Measurements from ENCODE around the gene MTARC1.

The MTARC1 gene

DNA sequence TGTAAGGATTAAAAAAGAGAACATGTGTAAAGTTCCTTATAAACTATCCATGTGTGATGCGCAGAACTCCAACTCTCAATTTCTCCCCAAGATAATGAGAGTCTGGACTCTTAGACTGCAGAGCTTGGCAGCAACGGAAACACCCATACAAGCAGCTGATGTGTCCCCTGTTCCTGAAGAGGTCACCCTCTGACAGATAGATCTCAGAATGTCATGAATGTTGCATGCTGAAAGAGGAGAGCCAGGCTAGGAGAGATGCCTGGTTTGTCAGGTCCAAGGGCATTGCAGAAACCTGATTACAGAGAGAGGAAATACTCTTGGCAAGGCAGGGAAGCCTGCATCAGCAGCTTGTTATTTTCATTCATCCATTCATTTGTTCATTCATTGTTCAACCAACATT, 24.2 kb downstream of the MTARC1 start:
- peaks cover 0 to 3% of the 10 kb centered on the region in 2 donors for H3K36me3 ChIP-seq (ENCODE audit: control insufficient read depth in 2 of 2, insufficient read depth in 2 of 2, low read length in 2 of 2)
- H3K4me1 ChIP-seq (ENCODE audit: control insufficient read depth in 2 of 2, insufficient read depth in 2 of 2, low read length in 2 of 2), result peaks cover 4 to 5% of the 10 kb centered on the region in 2 donors
- H3K4me3 ChIP-seq (ENCODE audit: low read length in 2 of 2), result no peak overlapping the region
- no peak overlapping the region for H3K27ac ChIP-seq (ENCODE audit: low read depth in 2 of 2, low read length in 2 of 2)
- H3K9me3 ChIP-seq (ENCODE audit: control insufficient read depth in 2 of 2, low read length in 2 of 2), result no peaks in the 10 kb centered on the region
- H3K9ac ChIP-seq (ENCODE audit: low read depth in 1 of 2, low read length in 2 of 2), result no peak overlapping the region
- no peaks in the 10 kb centered on the region for H3K27me3 ChIP-seq (ENCODE audit: control insufficient read depth in 2 of 2, insufficient read depth in 2 of 2, low read length in 2 of 2)

DNA sequence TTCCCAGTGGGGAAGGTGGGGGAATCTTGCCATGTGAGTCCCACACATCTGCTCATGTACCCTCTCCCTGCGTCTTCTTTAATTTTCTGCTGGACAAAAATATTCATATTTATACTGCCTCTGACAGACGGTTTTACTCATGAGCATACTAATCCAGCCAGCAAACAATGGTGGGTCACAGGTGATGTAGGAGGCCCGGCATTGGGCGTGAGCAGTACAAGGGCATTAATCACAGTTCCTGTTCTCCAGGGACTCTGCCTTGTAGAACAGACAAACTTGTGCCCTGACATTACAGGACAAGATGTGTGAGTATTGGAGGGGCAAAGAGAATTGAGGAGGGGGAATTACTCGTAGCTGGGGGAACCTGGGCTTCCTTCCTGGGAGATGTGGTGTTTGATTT, 25.0 kb downstream of the MTARC1 start:
- Histone ChIP-seq H3K36me3 (ENCODE audit: control insufficient read depth in 2 of 2, insufficient read depth in 2 of 2, low read length in 2 of 2) (peaks cover 0 to 3% of the 10 kb centered on the region in 2 donors), H3K9ac (ENCODE audit: low read depth in 1 of 2, low read length in 2 of 2) (no peak overlapping the region), H3K9me3 (ENCODE audit: control insufficient read depth in 2 of 2, low read length in 2 of 2) (no peaks in the 10 kb centered on the region), H3K4me1 (ENCODE audit: control insufficient read depth in 2 of 2, insufficient read depth in 2 of 2, low read length in 2 of 2) (peaks cover 4 to 5% of the 10 kb centered on the region in 2 donors), H3K4me3 (ENCODE audit: low read length in 2 of 2) (no peak overlapping the region), H3K27ac (ENCODE audit: low read depth in 2 of 2, low read length in 2 of 2) (no peak overlapping the region), H3K27me3 (ENCODE audit: control insufficient read depth in 2 of 2, insufficient read depth in 2 of 2, low read length in 2 of 2) (no peaks in the 10 kb centered on the region)

DNA sequence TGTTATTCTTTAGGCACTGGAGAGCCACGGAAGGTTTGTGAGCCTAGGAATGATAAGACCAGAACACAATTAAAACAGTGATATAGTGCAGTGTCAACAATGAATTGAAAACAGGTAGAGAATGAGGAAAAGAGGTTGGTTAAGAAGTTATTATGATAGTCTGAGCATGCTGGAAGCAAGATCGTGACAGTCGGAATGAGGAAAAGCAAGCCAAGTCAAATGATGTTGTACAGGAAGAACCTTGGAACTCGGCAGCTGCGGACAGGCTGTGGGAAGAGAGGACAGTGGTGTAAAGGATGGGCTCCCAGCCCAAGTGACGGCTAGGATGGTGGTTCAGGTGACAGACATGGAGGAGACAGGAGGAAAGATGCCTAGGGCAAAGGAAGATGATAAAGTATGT, 25.6 kb downstream of the MTARC1 start:
- Histone ChIP-seq H3K9ac (ENCODE audit: low read depth in 1 of 2, low read length in 2 of 2) (no peak overlapping the region), H3K27me3 (ENCODE audit: control insufficient read depth in 2 of 2, insufficient read depth in 2 of 2, low read length in 2 of 2) (no peaks in the 10 kb centered on the region), H3K36me3 (ENCODE audit: control insufficient read depth in 2 of 2, insufficient read depth in 2 of 2, low read length in 2 of 2) (peaks cover 0 to 3% of the 10 kb centered on the region in 2 donors), H3K4me1 (ENCODE audit: control insufficient read depth in 2 of 2, insufficient read depth in 2 of 2, low read length in 2 of 2) (peaks cover 4 to 5% of the 10 kb centered on the region in 2 donors), H3K27ac (ENCODE audit: low read depth in 2 of 2, low read length in 2 of 2) (no peak overlapping the region), H3K4me3 (ENCODE audit: low read length in 2 of 2) (no peak overlapping the region), H3K9me3 (ENCODE audit: control insufficient read depth in 2 of 2, low read length in 2 of 2) (no peaks in the 10 kb centered on the region)

DNA sequence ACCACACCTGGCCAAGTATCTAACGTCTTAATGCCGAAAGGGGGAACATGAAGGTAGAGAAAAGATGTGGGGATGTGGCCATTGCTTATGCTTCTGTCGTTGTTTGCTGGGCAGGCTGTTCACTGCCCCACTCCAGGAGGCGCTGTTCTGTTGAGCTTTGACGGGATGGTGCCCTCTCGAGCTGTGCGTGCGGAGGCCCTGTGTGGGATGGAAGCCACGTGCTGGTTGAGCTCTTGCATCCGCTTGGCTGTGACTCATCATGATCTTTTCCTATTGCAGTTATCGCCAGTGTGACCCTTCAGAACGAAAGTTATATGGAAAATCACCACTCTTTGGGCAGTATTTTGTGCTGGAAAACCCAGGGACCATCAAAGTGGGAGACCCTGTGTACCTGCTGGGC, 26.3 kb downstream of the MTARC1 start:
- Histone ChIP-seq H3K27ac (ENCODE audit: low read depth in 2 of 2, low read length in 2 of 2) (no peak overlapping the region), H3K9ac (ENCODE audit: low read depth in 1 of 2, low read length in 2 of 2) (no peak overlapping the region), H3K4me3 (ENCODE audit: low read length in 2 of 2) (no peak overlapping the region), H3K27me3 (ENCODE audit: control insufficient read depth in 2 of 2, insufficient read depth in 2 of 2, low read length in 2 of 2) (no peaks in the 10 kb centered on the region), H3K9me3 (ENCODE audit: control insufficient read depth in 2 of 2, low read length in 2 of 2) (no peaks in the 10 kb centered on the region), H3K36me3 (ENCODE audit: control insufficient read depth in 2 of 2, insufficient read depth in 2 of 2, low read length in 2 of 2) (peaks cover 0 to 3% of the 10 kb centered on the region in 2 donors), H3K4me1 (ENCODE audit: control insufficient read depth in 2 of 2, insufficient read depth in 2 of 2, low read length in 2 of 2) (peaks cover 4 to 5% of the 10 kb centered on the region in 2 donors)

DNA sequence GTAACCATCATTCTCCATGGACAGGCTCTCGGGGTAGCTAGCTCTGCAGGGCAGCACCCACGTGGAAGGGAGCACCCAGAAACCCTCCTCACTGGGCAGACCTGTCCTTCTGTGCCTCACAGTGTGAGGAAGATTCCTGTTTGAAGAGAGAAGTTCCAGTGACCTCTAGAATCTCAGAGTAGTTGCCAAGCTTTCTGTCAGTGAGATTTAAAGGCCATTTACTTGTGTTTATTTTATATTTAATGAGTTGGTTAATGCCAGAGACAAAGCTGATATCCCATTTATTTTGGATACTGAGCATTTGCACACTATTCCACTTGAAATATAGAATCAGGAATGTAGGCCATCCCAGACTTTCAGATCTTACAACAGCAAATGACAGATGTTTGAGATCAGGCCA, 28.7 kb downstream of the MTARC1 start:
- Histone ChIP-seq H3K4me1 (ENCODE audit: control insufficient read depth in 2 of 2, insufficient read depth in 2 of 2, low read length in 2 of 2) (peaks cover 2% of the 10 kb centered on the region in 2 donors), H3K9ac (ENCODE audit: low read depth in 1 of 2, low read length in 2 of 2) (no peak overlapping the region), H3K27me3 (ENCODE audit: control insufficient read depth in 2 of 2, insufficient read depth in 2 of 2, low read length in 2 of 2) (no peaks in the 10 kb centered on the region), H3K4me3 (ENCODE audit: low read length in 2 of 2) (no peak overlapping the region), H3K36me3 (ENCODE audit: control insufficient read depth in 2 of 2, insufficient read depth in 2 of 2, low read length in 2 of 2) (peaks cover 0 to 3% of the 10 kb centered on the region in 2 donors), H3K27ac (ENCODE audit: low read depth in 2 of 2, low read length in 2 of 2) (no peak overlapping the region), H3K9me3 (ENCODE audit: control insufficient read depth in 2 of 2, low read length in 2 of 2) (no peaks in the 10 kb centered on the region)

DNA sequence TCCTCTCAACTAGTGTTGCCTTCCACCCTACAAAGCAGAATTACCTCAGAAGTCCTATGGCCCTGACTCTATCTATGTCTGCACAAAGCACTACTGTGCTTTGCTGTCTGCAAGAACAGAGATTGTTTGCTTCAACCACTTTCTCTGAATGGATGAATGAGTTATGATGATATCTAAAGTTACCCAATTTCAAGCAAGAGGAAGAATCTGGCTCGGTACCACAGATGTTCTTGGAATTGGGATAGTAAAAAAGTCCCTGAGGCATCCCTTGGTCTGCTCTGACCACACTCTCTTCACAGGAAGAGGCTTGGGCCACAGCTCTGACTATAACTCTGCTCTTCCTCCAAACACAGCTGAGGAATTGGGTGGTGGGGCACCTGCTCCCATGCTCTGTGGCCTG, 31.2 kb downstream of the MTARC1 start:
- Histone ChIP-seq H3K4me1 (ENCODE audit: control insufficient read depth in 2 of 2, insufficient read depth in 2 of 2, low read length in 2 of 2) (no peaks in the 10 kb centered on the region), H3K9ac (ENCODE audit: low read depth in 1 of 2, low read length in 2 of 2) (no peak overlapping the region), H3K27me3 (ENCODE audit: control insufficient read depth in 2 of 2, insufficient read depth in 2 of 2, low read length in 2 of 2) (no peaks in the 10 kb centered on the region), H3K9me3 (ENCODE audit: control insufficient read depth in 2 of 2, low read length in 2 of 2) (no peaks in the 10 kb centered on the region), H3K36me3 (ENCODE audit: control insufficient read depth in 2 of 2, insufficient read depth in 2 of 2, low read length in 2 of 2) (no peaks in the 10 kb centered on the region), H3K27ac (ENCODE audit: low read depth in 2 of 2, low read length in 2 of 2) (peak overlapping the region in 1 of 2 donors; percentile 56), H3K4me3 (ENCODE audit: low read length in 2 of 2) (no peak overlapping the region)

DNA sequence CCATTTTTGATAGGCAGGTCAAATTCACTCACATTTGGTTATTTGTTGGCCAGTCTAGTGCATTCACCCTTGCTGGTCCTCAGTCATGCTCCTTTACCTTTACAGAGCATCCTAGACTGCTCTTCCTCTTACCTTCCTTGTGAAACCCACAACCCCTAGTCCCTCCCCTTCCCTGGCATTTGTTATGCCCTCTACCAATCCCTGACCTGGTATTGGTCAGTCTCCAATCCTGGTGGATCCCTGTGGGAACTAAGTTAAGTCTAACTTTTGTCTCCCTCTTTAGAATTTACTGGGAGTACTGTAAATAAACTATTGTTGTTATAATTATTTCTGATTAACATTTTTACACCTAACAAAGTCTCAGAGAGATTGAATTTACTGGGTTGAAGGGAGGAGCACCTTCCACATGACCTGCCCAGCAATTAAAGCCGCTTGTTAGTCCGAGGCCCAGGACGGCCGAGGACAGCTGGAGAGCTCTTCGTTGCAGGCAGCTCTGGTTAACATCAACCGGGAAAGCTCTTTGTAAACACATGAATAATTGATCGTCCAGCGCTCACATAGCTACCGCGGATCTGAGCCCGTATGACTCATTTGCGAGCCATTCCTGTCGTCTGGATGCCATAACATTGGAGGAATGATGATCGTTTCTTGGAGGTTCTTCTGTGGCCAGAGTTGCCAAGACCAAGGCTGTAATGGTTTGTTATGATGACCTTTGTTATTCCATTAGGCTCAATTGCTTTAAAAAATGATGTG, 31.9 kb downstream of the MTARC1 start:
- H3K9ac ChIP-seq (ENCODE audit: low read depth in 1 of 2, low read length in 2 of 2), result no peak overlapping the region
- H3K9me3 ChIP-seq (ENCODE audit: control insufficient read depth in 2 of 2, low read length in 2 of 2), result no peaks in the 10 kb centered on the region
- H3K27ac ChIP-seq (ENCODE audit: low read depth in 2 of 2, low read length in 2 of 2), result peak overlapping the region; percentile 39 to 56
- no peak overlapping the region for H3K4me3 ChIP-seq (ENCODE audit: low read length in 2 of 2)
- H3K27me3 ChIP-seq (ENCODE audit: control insufficient read depth in 2 of 2, insufficient read depth in 2 of 2, low read length in 2 of 2), result no peaks in the 10 kb centered on the region
- no peaks in the 10 kb centered on the region for H3K4me1 ChIP-seq (ENCODE audit: control insufficient read depth in 2 of 2, insufficient read depth in 2 of 2, low read length in 2 of 2)
- no peaks in the 10 kb centered on the region for H3K36me3 ChIP-seq (ENCODE audit: control insufficient read depth in 2 of 2, insufficient read depth in 2 of 2, low read length in 2 of 2)

DNA sequence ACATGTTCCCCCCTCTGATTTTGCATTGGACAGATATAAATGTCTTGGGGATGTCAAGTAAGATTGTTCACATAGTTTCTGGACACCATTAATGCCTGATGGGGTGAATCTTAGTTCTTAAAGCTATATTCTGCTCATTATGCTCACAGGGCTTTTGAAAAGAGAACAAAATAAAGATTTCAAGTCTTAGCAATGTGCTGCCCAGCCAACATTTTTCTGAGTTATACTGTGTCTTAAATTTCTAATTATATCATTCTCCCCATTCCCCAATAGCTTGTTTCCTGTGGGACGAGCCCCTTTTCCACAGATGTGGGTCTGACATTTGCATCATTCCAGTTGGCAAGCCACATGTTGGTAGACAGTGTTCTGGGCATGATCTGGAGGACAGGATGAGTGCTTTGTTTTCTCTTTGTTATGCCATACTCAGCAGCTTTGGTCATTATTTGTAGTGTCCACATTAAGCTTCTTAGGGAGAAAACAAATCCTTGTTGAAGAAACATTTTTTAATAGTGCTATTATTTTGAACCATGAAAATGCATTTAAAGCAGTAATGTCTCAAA, 32.8 kb downstream of the MTARC1 start:
- Histone ChIP-seq H3K36me3 (ENCODE audit: control insufficient read depth in 2 of 2, insufficient read depth in 2 of 2, low read length in 2 of 2) (no peaks in the 10 kb centered on the region), H3K27me3 (ENCODE audit: control insufficient read depth in 2 of 2, insufficient read depth in 2 of 2, low read length in 2 of 2) (no peaks in the 10 kb centered on the region), H3K4me3 (ENCODE audit: low read length in 2 of 2) (no peak overlapping the region), H3K27ac (ENCODE audit: low read depth in 2 of 2, low read length in 2 of 2) (peak overlapping the region; percentile 17 to 37), H3K4me1 (ENCODE audit: control insufficient read depth in 2 of 2, insufficient read depth in 2 of 2, low read length in 2 of 2) (no peaks in the 10 kb centered on the region), H3K9me3 (ENCODE audit: control insufficient read depth in 2 of 2, low read length in 2 of 2) (no peaks in the 10 kb centered on the region), H3K9ac (ENCODE audit: low read depth in 1 of 2, low read length in 2 of 2) (no peak overlapping the region)

DNA sequence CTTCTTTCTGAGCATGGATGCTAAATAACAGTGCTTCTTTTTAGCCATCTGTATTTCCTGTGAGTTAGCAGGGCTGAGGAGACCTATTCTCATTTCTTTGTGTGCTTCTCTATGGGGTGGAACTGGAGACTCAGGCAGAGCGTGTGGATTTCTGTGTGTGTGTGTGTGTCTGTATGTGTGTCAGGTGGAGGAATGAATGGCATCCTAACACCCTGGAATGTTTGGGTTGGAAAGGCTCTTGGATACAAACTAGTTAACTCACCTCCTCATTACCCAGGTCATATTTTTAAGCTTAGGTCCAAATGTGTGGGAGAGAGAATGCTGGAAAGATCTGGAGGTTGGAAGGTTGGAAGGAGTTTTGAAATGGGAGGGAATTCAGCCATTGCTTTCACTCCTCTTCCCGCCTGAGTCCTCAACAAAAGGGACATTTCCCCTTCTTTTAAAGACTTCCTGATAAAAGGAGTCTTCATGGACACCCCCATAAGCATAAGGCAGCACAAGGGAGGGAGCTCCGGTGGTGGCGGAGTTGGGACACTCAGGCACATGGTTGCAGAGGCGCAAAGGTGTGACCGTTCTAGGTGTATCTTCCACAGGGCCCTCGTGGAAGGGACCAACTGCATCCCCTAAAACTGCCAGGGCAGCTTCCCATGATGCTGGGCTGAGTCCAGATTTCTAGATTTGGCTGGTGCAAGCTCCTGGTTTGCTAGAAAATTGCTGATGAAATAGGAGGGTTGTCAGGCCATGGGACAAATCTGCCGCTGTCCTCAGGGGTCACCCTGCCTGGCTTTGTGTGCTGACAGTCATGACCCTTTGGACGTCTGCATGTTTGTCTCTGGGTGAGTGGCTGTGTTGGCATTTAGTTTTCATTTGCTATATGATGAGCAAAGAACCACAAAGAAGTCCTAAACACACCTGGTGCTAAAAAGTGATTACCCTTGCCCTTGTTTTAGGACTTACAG, 37.6 kb downstream of the MTARC1 start:
- no peaks in the 10 kb centered on the region for H3K4me1 ChIP-seq (ENCODE audit: control insufficient read depth in 2 of 2, insufficient read depth in 2 of 2, low read length in 2 of 2)
- H3K27me3 ChIP-seq (ENCODE audit: control insufficient read depth in 2 of 2, insufficient read depth in 2 of 2, low read length in 2 of 2), result no peaks in the 10 kb centered on the region
- H3K9me3 ChIP-seq (ENCODE audit: control insufficient read depth in 2 of 2, low read length in 2 of 2), result no peaks in the 10 kb centered on the region
- no peak overlapping the region for H3K27ac ChIP-seq (ENCODE audit: low read depth in 2 of 2, low read length in 2 of 2)
- no peaks in the 10 kb centered on the region for H3K36me3 ChIP-seq (ENCODE audit: control insufficient read depth in 2 of 2, insufficient read depth in 2 of 2, low read length in 2 of 2)
- H3K9ac ChIP-seq (ENCODE audit: low read depth in 1 of 2, low read length in 2 of 2), result no peak overlapping the region
- H3K4me3 ChIP-seq (ENCODE audit: low read length in 2 of 2), result no peak overlapping the region
